Hepatocyte (in vitro differentiated cells): ENCODE measurements around the gene C16orf86. TPM values are rescaled to one million over a fixed set of nuclear protein-coding genes. Genes with fewer than 3 reads are reported as not detected.
"Not testable (repeated sequence)": the region's sequence is repeated elsewhere in the genome, so short reads cannot be mapped to it uniquely, and the experiment has no call there.

Experiments used
- DNase-seq: peaks from one replicate; pipeline ENCODE4 v3.0.0-alpha.2; 2016; ENCODE audit warnings: low spot score
- H2AFZ ChIP-seq: fragments of 200-600 bp; sonication (generic); 2 replicates; pipeline ENCODE4 v1.6.0; 2016; ENCODE audit warnings: antibody characterized with exemption, mild to moderate bottlenecking
- H3K27ac ChIP-seq: fragments of 200-600 bp; sonication (generic); 2 replicates; pipeline ENCODE4 v1.5.1; 2016; ENCODE audit warnings: mild to moderate bottlenecking
- H3K27me3 ChIP-seq: fragments of 200-600 bp; sonication (generic); 2 replicates; pipeline ENCODE4 v1.6.1; 2016
- H3K36me3 ChIP-seq: fragments of 200-600 bp; sonication (generic); replicated peaks from 2 replicates; pipeline ENCODE4 v1.5.1; 2016; ENCODE audit warnings: low read depth; ENCODE audit not compliant: insufficient read depth
- H3K4me1 ChIP-seq: fragments of 200-600 bp; sonication (generic); 2 replicates; pipeline ENCODE4 v1.5.1; 2016; ENCODE audit warnings: mild to moderate bottlenecking, moderate library complexity; ENCODE audit not compliant: insufficient read depth
- H3K4me2 ChIP-seq: fragments of 200-600 bp; sonication (generic); 2 replicates; pipeline ENCODE4 v1.6.0; 2016
- H3K4me3 ChIP-seq: fragments of 200-600 bp; sonication (generic); 2 replicates; pipeline ENCODE4 v1.5.1; 2016; ENCODE audit warnings: mild to moderate bottlenecking
- H3K79me2 ChIP-seq: fragments of 200-600 bp; sonication (generic); 2 replicates; pipeline ENCODE4 v1.6.0; 2017; ENCODE audit warnings: mild to moderate bottlenecking
- H3K9me2 ChIP-seq: fragments of 200-600 bp; sonication (generic); replicated peaks from 2 replicates; pipeline ENCODE4 v1.6.0; 2017; ENCODE audit warnings: mild to moderate bottlenecking; ENCODE audit not compliant: insufficient read depth
- H3K9me3 ChIP-seq: fragments of 200-600 bp; sonication (generic); 2 replicates; pipeline ENCODE4 v1.5.1; 2016; ENCODE audit warnings: low read depth, mild to moderate bottlenecking
- H4K20me1 ChIP-seq: fragments of 200-600 bp; sonication (generic); 2 replicates; pipeline ENCODE4 v1.6.0; 2016; ENCODE audit warnings: mild to moderate bottlenecking; ENCODE audit not compliant: insufficient read depth, poor library complexity, severe bottlenecking
- EZH2 ChIP-seq: fragments of 200-600 bp; sonication (generic); IDR thresholded peaks from 2 replicates; pipeline ENCODE4 v1.6.1; 2016; ENCODE audit warnings: antibody characterized with exemption, mild to moderate bottlenecking, borderline replicate concordance
- EZH2phosphoT487 ChIP-seq: fragments of 200-600 bp; sonication (generic); IDR thresholded peaks from one replicate; pipeline ENCODE4 v1.6.1; 2018; ENCODE audit warnings: antibody characterized with exemption, mild to moderate bottlenecking, low read depth, moderate library complexity; ENCODE audit not compliant: unreplicated experiment, severe bottlenecking
- WGBS: methylation state at CpG from one replicate; pipeline ENCODE4 v1.1.6; 2016; ENCODE audit warnings: low lambda C conversion rate; ENCODE audit errors: missing lambda C conversion rate; 5-methylcytosine and 5-hydroxymethylcytosine counted together
- polyA plus RNA-seq: library from polyadenylated mRNA; unstranded; fragments of >200 nt; fragmentation: Nextera tagmentation; extraction: Ambion mirVana; gene quantifications from 2 replicates; pipeline ENCODE4 v1.2.1, GENCODE V29; 2016
- total RNA-seq: library from RNA; depleted of rRNA; stranded (reverse); fragments of >200 nt; gene quantifications from 2 replicates; pipeline ENCODE4 v1.2.3, GENCODE V29; 2014
- TF ChIP-seq, protein P1 (sequence below): fragments of 200-600 bp; sonication (generic); IDR thresholded peaks from 2 replicates; pipeline ENCODE4 v1.5.1; 2016; ENCODE audit warnings: antibody characterized with exemption, mild to moderate bottlenecking; ENCODE audit not compliant: poor library complexity

Gene C16orf86
- total and polyA plus RNA-seq, 2 experiments from 2014 or later = 2.3 to 4.1 TPM

GRCh38 chr16:67683767-67684166, 17.2 kb downstream of the C16orf86 start:
- Histone ChIP-seq H4K20me1 (no peaks in the 10 kb centered on the region), H3K9me3 (no peaks in the 10 kb centered on the region), H3K79me2 (no peaks in the 10 kb centered on the region), H3K4me1 (no peaks in the 10 kb centered on the region), H3K27me3 (no peaks in the 10 kb centered on the region), H2AFZ (no peak overlapping the region), H3K36me3 (no peaks in the 10 kb centered on the region), H3K27ac (no peak overlapping the region), H3K4me3 (no peak overlapping the region), H3K9me2 (no peaks in the 10 kb centered on the region), H3K4me2 (no peak overlapping the region)
- DNase-seq = no peak
- TF ChIP-seq, protein P1, sequence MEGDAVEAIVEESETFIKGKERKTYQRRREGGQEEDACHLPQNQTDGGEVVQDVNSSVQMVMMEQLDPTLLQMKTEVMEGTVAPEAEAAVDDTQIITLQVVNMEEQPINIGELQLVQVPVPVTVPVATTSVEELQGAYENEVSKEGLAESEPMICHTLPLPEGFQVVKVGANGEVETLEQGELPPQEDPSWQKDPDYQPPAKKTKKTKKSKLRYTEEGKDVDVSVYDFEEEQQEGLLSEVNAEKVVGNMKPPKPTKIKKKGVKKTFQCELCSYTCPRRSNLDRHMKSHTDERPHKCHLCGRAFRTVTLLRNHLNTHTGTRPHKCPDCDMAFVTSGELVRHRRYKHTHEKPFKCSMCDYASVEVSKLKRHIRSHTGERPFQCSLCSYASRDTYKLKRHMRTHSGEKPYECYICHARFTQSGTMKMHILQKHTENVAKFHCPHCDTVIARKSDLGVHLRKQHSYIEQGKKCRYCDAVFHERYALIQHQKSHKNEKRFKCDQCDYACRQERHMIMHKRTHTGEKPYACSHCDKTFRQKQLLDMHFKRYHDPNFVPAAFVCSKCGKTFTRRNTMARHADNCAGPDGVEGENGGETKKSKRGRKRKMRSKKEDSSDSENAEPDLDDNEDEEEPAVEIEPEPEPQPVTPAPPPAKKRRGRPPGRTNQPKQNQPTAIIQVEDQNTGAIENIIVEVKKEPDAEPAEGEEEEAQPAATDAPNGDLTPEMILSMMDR = no peak
- 94% methylated on average over 4 of the region's 4 CpGs for WGBS

DNA sequence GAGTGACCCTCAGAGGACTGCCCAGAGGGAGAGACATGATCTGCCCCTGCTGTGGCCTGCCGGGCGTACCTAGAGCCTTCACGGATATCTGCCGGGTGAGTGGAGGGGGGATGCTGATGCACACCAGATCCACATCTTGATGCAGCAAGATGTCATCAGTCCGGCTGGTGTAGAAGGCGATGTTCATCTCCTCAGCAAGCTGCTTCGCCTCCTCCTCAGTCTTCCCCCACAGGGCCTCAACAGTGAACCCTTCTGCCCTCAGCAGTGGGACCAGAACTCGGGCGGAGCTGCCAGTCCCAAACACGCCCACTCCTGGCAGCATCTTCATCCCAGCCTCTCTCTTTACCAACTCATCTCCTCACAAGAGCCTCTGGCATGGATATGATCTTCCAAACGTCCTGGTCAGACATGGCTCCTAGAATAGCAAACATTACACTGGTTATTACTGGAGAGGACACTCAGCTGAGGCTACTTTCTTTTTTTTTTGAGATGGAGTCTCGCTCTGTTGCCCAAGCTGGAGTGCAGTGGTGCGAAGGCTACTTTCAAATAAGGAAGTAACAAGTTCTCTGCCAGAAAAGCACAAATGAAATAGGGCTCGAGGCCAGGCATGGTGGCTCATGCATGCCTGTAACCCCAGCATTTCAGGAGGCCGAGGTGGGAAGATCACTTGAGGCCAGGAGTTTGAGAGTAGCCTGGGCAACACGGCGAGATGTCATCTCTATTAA, 18.9 kb downstream of the C16orf86 start:
- Histone ChIP-seq H3K36me3 (no peaks in the 10 kb centered on the region), H3K9me2 (no peaks in the 10 kb centered on the region), H4K20me1 (no peaks in the 10 kb centered on the region), H3K27ac (no peak overlapping the region), H3K27me3 (no peaks in the 10 kb centered on the region), H3K4me3 (no peak overlapping the region), H3K79me2 (no peaks in the 10 kb centered on the region), H3K9me3 (no peaks in the 10 kb centered on the region), H2AFZ (no peak overlapping the region), H3K4me1 (no peaks in the 10 kb centered on the region), H3K4me2 (no peak overlapping the region)
- TF ChIP-seq EZH2phosphoT487 (no peak), EZH2 (no peak)
- TF ChIP-seq, protein P1 = no peak
- DNase-seq = no peak
- WGBS = 95% methylated on average over 17 of the region's 17 CpGs

GRCh38 chr16:67693517-67694285, 27.1 kb downstream of the C16orf86 start:
- not testable (repeated sequence) for H3K79me2 ChIP-seq, H3K27ac ChIP-seq, H3K4me3 ChIP-seq, H4K20me1 ChIP-seq, H3K27me3 ChIP-seq, H3K4me2 ChIP-seq, H3K4me1 ChIP-seq, H3K36me3 ChIP-seq, H2AFZ ChIP-seq, H3K9me2 ChIP-seq, DNase-seq, H3K9me3 ChIP-seq
- 93% methylated on average over 8 of the region's 8 CpGs for WGBS

DNA sequence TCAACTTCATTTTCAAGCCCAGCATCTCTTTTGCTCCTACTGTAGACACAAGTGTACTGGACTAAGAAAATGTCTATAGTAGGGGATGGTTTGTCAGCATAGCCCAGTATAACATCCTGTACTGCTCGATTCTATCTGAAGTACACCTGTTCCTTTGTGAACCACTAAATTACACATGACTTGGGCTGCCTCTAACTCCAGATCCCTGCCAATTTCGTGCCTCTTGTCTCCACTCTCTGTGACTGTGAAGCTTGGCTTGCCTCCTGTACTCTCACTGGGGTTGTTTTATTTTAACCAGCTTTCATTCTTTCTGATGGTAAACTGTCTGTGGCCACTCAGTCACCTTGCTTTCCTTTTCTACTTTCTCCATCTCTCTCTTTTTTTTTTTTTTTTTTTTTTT, 28.0 kb downstream of the C16orf86 start:
- DNase-seq = no peak
- Histone ChIP-seq H3K79me2 (peaks cover 3% of the 10 kb centered on the region), H3K4me3 (no peak overlapping the region), H3K27me3 (no peaks in the 10 kb centered on the region), H3K27ac (no peak overlapping the region), H3K9me2 (no peaks in the 10 kb centered on the region), H3K9me3 (no peaks in the 10 kb centered on the region), H3K4me2 (no peak overlapping the region), H4K20me1 (no peaks in the 10 kb centered on the region), H2AFZ (no peak overlapping the region), H3K4me1 (no peaks in the 10 kb centered on the region), H3K36me3 (no peaks in the 10 kb centered on the region)
- WGBS = 94% methylated on average over 2 of the region's 2 CpGs
- TF ChIP-seq EZH2phosphoT487 (no peak), EZH2 (no peak)
- TF ChIP-seq, protein P1 = no peak
